Measurements from ENCODE around the gene DPPA5. TPM values are rescaled to one million over a fixed set of nuclear protein-coding genes. Genes with fewer than 3 reads are reported as not detected.

Gene DPPA5
- total and polyA plus RNA-seq, 4 donors: 0.38 TPM; not detected in 3

Other genes with a start within 250 kb of the DPPA5 start
- gene KHDC1L, start 128.8 kb downstream of the DPPA5 start, total RNA-seq: under 1 TPM in 1 of 2 donors, not detected in 1; 0.66 TPM
- not detected for gene KHDC1L, start 128.8 kb downstream of the DPPA5 start, polyA plus RNA-seq
- gene KHDC1, start 91.1 kb downstream of the DPPA5 start, total RNA-seq: 1 to 10 TPM; 1.8 to 2.8 TPM
- gene KHDC1, start 91.1 kb downstream of the DPPA5 start, polyA plus RNA-seq: 1 to 10 TPM; 3.6 to 4.0 TPM
- not detected for gene KHDC3L, start 8.4 kb upstream of the DPPA5 start, total RNA-seq
- not detected for gene KHDC3L, start 8.4 kb upstream of the DPPA5 start, polyA plus RNA-seq
- gene OOEP, start 15.6 kb upstream of the DPPA5 start, total RNA-seq: under 1 TPM in 1 of 2 donors, not detected in 1; 0.39 TPM
- 1 to 10 TPM in 1 of 2 donors, under 1 TPM in 1; 0.84 to 1.1 TPM for gene OOEP, start 15.6 kb upstream of the DPPA5 start, polyA plus RNA-seq
- under 1 TPM; 0.71 to 0.78 TPM for gene DDX43, start 40.6 kb upstream of the DPPA5 start, total RNA-seq
- 1 to 10 TPM in 1 of 2 donors, not detected in 1; 1.6 TPM for gene DDX43, start 40.6 kb upstream of the DPPA5 start, polyA plus RNA-seq
- 10 to 100 TPM in 1 of 2 donors, 1 to 10 TPM in 1; 8.7 to 10.8 TPM for gene CGAS, start 98.0 kb upstream of the DPPA5 start, total RNA-seq
- gene CGAS, start 98.0 kb upstream of the DPPA5 start, polyA plus RNA-seq: 1 to 10 TPM; 2.5 to 3.6 TPM
- gene MTO1, start 107.5 kb upstream of the DPPA5 start, total RNA-seq: 10 to 100 TPM; 21.9 to 33.0 TPM
- 10 to 100 TPM in 1 of 2 donors, 1 to 10 TPM in 1; 6.3 to 13.3 TPM for gene MTO1, start 107.5 kb upstream of the DPPA5 start, polyA plus RNA-seq
- 1,000 to 10,000 TPM; 7,659 to 8,197 TPM for gene EEF1A1, start 166.8 kb upstream of the DPPA5 start, total RNA-seq
- gene EEF1A1, start 166.8 kb upstream of the DPPA5 start, polyA plus RNA-seq: over 10,000 TPM in 1 of 2 donors, 1,000 to 10,000 TPM in 1; 9,464 to 18,336 TPM

All from aorta (tissue), 4 donors.